Heart right ventricle (tissue), 16 donors: ENCODE measurements around the gene GARNL3. TPM values are rescaled to one million over a fixed set of nuclear protein-coding genes. Genes with fewer than 3 reads are reported as not detected.

Experiments
- ATAC-seq, 8 donors: fragments of 200-7000 bp; cut with Tn5 transposase; one replicate each; pipeline ENCODE4 v1.9.1; 2020; ENCODE audit warnings: mild to moderate bottlenecking in 8 of 8, moderate library complexity in 8 of 8, moderate number of reproducible peaks in 1 of 8
- DNase-seq, 2 donors: peaks; one replicate each; pipeline ENCODE4 v3.0.0-alpha.2; 2020
- H3K27ac ChIP-seq, 10 donors: fragments of 200-600 bp; sonication (generic) in 2 of 10; one replicate each; pipeline versions ENCODE4 v1.5.0 to v1.8.0; 2020 to 2022; ENCODE audit warnings: mild to moderate bottlenecking in 3 of 10
- H3K27me3 ChIP-seq, 7 donors: fragments of 200-600 bp; one replicate each; pipeline ENCODE4 v1.8.0; 2021 to 2022; ENCODE audit warnings: mild to moderate bottlenecking in 2 of 7
- H3K36me3 ChIP-seq, 9 donors: fragments of 200-600 bp; sonication (generic) in 1 of 9; one replicate each; pipeline versions ENCODE4 v1.5.0 to v1.8.0; 2020 to 2022; ENCODE audit warnings: mild to moderate bottlenecking in 2 of 9
- H3K4me1 ChIP-seq, 9 donors: fragments of 200-600 bp; sonication (generic) in 1 of 9; one replicate each; pipeline versions ENCODE4 v1.5.0 to v1.8.0; 2020 to 2022; ENCODE audit warnings: mild to moderate bottlenecking in 4 of 9
- H3K4me3 ChIP-seq, 10 donors: fragments of 200-600 bp; sonication (generic) in 2 of 10; one replicate each; pipeline versions ENCODE4 v1.5.0 to v1.8.0; 2020 to 2022; ENCODE audit warnings: mild to moderate bottlenecking in 7 of 10, moderate library complexity in 2 of 10
- H3K9me3 ChIP-seq, 11 donors: fragments of 200-600 bp in 10 of 11; sonication (generic) in 2 of 11; one replicate each; pipeline versions ENCODE4 v1.5.0 to v1.8.0; 2013 to 2022; ENCODE audit warnings: mild to moderate bottlenecking in 2 of 11, control low read depth in 1 of 11, moderate library complexity in 1 of 11
- WGBS, 2 donors: extraction: QIAGEN DNeasy Blood & Tissue Kit; methylation state at CpG; one replicate each; pipeline ENCODE4 v1.1.7; 2013; ENCODE audit warnings: inconsistent platforms in 1 of 2; 5-methylcytosine and 5-hydroxymethylcytosine counted together
- intact Hi-C, 10 donors: fragments of 100-400 bp; cut with DNase I; formaldehyde crosslinking; loops; one replicate each; pipeline versions ENCODE4 v1.11.1 to v1.14.2; 2022
- polyA plus RNA-seq, 2 donors: library from polyadenylated mRNA; stranded (reverse); fragments of 200-250 nt; gene quantifications; one replicate each; pipeline ENCODE4 v1.2.3, GENCODE V29; 2013
- total RNA-seq, 10 donors: library from RNA; stranded (reverse); fragmentation: NEBNext Ultra II Directional in 3 of 10; extraction: Animal tissue kit (Norgen Biotek cat#: 25700) in 3 of 10; gene quantifications; one replicate each; pipeline versions ENCODE4 v1.2.1 to v1.2.4, GENCODE V29; 2021 to 2023
- TF ChIP-seq, protein P1 (sequence below), 9 donors: fragments of 200-600 bp; sonication (generic) in 2 of 9; IDR thresholded peaks; one replicate each; pipeline versions ENCODE4 v1.5.0 to v1.8.0; 2021 to 2022; ENCODE audit warnings: antibody characterized with exemption in 9 of 9, mild to moderate bottlenecking in 5 of 9, moderate library complexity in 1 of 9
- donor health status: Arrhythmogenic right ventricular cardiomyopathy.
- donor health status: ischemic (EF 13 %, LVEDD 7.1; RV severe dilation, severe dysfunction).
- donor health status: healthy with polysubstance abuse.
- donor health status: DM: no; HTN: yes; CAD: no.
- donor health status: DM: no; HTN: no; CAD: no.
- donor health status: ischemic (EF 25% LVEDD 6.9; RV normal size, moderate dysfunction).
- donor health status: ischemic (EF 25% LVEDD 5.7; RV mildly dilated, moderate dysfunction).
- donor health status: healthy.
- donor health status: DM: yes; HTN: yes; CAD: no.
- donor health status: Ischemic cardiomyopathy.
- donor health status: ischemic (EF 35%, LVEDD 5.7; RV mildly dilated, moderate dysfunction).
- donor health status: nonischemic (EF 11% LVEDD 7.7; RV severe dilation, severe dysfunction).
- donor health status: DM: yes; HTN: yes; CAD: no.
- donor health status: PGD.
- donor health status: ischemic (EF 29% LVEDD 5.4; RV normal size, mild dysfunction).
- donor health status: nonischemic (EF 23%, LVEDD 6.1; RV moderate dilation, normal function).

The GARNL3 gene
- total and polyA plus RNA-seq, 12 donors, result 3.3 to 53.1 (median 28.3) TPM

DNA sequence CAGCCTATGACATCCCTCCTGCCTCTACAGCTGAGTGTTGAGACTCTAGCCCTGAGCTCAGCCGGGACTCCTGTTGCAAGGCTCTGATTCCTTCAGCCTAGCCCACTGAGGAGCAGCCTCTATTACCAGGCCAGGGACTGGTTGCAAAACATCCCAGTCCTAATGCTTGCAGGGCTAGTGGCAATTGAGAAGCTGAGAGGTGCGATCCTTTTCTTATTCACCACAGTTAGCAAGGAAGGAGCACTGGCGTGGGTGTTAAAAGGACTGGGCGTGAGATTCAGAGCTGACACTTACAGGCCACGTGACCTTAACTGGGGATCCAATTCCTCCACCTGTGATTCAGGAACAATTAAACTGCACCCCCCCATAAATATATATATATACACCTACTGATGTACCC, 58.8 kb downstream of the GARNL3 start:
- peaks cover 0 to 43% (median 15%) of the 10 kb centered on the region in 9 donors for H3K4me1 ChIP-seq
- no peak for DNase-seq
- 94 to 95% methylated on average over 5 of the region's 5 CpGs for whole genome bisulfite sequencing, 2 donors
- ATAC-seq, result no peak
- H3K27ac ChIP-seq, result no peak overlapping the region
- H3K9me3 ChIP-seq, result no peaks in the 10 kb centered on the region
- intact Hi-C loops, result no loop called here
- H3K27me3 ChIP-seq, result no peaks in the 10 kb centered on the region
- peaks cover 0 to 64% (median 0%) of the 10 kb centered on the region in 9 donors for H3K36me3 ChIP-seq
- H3K4me3 ChIP-seq, result no peak overlapping the region
- TF ChIP-seq, protein P1, sequence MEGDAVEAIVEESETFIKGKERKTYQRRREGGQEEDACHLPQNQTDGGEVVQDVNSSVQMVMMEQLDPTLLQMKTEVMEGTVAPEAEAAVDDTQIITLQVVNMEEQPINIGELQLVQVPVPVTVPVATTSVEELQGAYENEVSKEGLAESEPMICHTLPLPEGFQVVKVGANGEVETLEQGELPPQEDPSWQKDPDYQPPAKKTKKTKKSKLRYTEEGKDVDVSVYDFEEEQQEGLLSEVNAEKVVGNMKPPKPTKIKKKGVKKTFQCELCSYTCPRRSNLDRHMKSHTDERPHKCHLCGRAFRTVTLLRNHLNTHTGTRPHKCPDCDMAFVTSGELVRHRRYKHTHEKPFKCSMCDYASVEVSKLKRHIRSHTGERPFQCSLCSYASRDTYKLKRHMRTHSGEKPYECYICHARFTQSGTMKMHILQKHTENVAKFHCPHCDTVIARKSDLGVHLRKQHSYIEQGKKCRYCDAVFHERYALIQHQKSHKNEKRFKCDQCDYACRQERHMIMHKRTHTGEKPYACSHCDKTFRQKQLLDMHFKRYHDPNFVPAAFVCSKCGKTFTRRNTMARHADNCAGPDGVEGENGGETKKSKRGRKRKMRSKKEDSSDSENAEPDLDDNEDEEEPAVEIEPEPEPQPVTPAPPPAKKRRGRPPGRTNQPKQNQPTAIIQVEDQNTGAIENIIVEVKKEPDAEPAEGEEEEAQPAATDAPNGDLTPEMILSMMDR (IDR thresholded peaks at IDR 0.05), result no peak

- H3K27me3 ChIP-seq, result no peaks in the 10 kb centered on the region
- no peak for ATAC-seq
- TF ChIP-seq, protein P1 (IDR thresholded peaks at IDR 0.05), result no peak
- H3K4me3 ChIP-seq, result no peak overlapping the region
- peaks cover 0 to 27% (median 22%) of the 10 kb centered on the region in 9 donors for H3K4me1 ChIP-seq
- intact Hi-C loops, result no loop called here
- WGBS, 2 donors, result 71 to 81% methylated on average over 5 of the region's 5 CpGs
- H3K36me3 ChIP-seq, result peaks cover 0 to 46% (median 0%) of the 10 kb centered on the region in 9 donors
- H3K27ac ChIP-seq, result no peak overlapping the region
- DNase-seq, result no peak
- H3K9me3 ChIP-seq, result no peaks in the 10 kb centered on the region
Observed at GRCh38 chr9:127330501-127330900, 65.9 kb downstream of the GARNL3 start.

DNA sequence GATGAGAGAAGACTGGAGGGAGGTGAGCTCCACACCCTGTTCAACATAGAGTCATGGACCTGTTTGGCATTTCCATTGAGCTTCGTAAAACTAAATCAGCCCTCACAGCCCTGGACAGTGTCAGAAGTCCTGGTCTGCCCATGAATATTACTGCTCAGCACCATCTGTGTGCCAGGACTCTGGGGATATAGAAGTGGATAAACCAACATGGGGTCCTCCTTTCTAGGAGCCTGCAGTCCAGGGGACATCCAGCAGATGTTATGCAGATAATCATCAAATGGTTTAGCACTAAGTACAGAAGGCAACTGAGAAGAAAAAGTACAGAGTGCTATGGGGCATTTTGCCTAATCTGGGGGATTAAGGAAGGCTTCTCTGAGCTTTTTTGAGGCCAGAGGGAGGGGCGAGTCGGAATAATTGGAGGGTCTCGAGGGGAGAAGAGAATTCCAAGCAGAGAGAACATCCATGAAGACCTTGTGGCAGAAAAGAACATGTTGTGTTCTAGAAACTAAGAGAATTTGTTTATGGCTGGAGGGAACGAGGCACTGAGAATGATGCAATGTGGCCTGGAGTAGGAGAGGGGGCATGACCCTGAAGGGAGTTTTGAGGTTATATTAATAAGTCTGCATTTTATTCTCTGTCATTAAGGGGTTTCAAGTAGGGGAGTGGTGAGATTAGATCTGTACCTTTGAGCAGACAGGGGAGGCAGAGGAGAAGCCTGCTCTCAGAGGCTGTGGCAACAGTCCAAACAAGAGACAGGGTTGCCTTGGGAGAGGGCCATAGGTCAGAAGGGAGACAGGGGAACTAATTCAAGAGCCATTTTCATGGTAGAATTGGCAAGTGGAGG, 68.9 kb downstream of the GARNL3 start:
- intact Hi-C loops, result no loop called here
- peak overlapping the region in 8 of 10 donors; percentile 12 to 59 (median 34) for H3K27ac ChIP-seq
- DNase-seq (no peak), ATAC-seq (peak in 4 of 8 donors; percentile 8 to 50 (median 22))
- WGBS, 2 donors, result 64 to 74% methylated on average over 5 of the region's 5 CpGs
- peaks cover 0 to 28% (median 0%) of the 10 kb centered on the region in 9 donors for H3K36me3 ChIP-seq
- H3K4me1 ChIP-seq, result peaks cover 12 to 57% (median 51%) of the 10 kb centered on the region in 9 donors
- H3K9me3 ChIP-seq, result no peaks in the 10 kb centered on the region
- TF ChIP-seq, protein P1 (IDR thresholded peaks at IDR 0.05), result no peak
- H3K27me3 ChIP-seq, result no peaks in the 10 kb centered on the region
- no peak overlapping the region for H3K4me3 ChIP-seq

DNA sequence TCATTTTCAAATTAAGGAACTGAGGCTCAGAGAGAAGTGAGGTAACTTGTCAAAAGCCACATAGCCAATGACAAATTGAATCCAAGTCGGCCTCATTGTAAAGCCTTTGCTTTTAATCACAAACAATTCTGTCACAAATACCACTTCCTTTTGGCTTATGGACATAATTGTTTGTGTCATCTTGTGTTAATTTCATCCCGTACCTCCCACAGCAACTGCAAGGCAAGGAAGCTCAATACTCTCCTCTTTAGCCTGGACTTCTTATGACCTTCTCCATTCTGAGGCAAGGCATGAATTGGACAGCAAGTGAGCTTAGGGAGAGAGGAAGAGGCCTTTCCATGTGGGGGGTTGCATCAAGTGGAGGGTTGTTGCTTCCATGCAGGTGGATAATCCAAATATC, 70.2 kb downstream of the GARNL3 start:
- no peak for DNase-seq
- TF ChIP-seq, protein P1 (IDR thresholded peaks at IDR 0.05), result no peak
- Histone ChIP-seq H3K4me1 (peaks cover 13 to 68% (median 54%) of the 10 kb centered on the region in 9 donors), H3K27me3 (no peaks in the 10 kb centered on the region), H3K4me3 (no peak overlapping the region), H3K36me3 (peaks cover 0 to 19% (median 0%) of the 10 kb centered on the region in 9 donors), H3K9me3 (no peaks in the 10 kb centered on the region), H3K27ac (peak overlapping the region in 2 of 10 donors; percentile 23 to 59)
- WGBS, 2 donors, result 58 to 69% methylated on average over 2 of the region's 2 CpGs
- ATAC-seq, result no peak
- intact Hi-C loops, result no loop called here
